Progenitor cell of endocrine pancreas (in vitro differentiated cells): ENCODE measurements around the gene TMEM63C. TPM values are rescaled to one million over a fixed set of nuclear protein-coding genes. Genes with fewer than 3 reads are reported as not detected.
A peak's percentile ranks its signal among the peaks of the same experiment; 100 is the strongest.

Source experiments
- DNase-seq: peaks from one replicate; pipeline ENCODE4 v3.0.0; 2021; ENCODE audit warnings: low spot score; ENCODE audit not compliant: unreplicated experiment
- H3K27ac Mint-ChIP-seq: 2 replicates; pipeline ENCODE4 v1.8.0; 2021; ENCODE audit warnings: mild to moderate bottlenecking, moderate library complexity, mixed read lengths
- H3K27me3 Mint-ChIP-seq: 2 replicates; pipeline ENCODE4 v1.8.0; 2021; ENCODE audit warnings: mixed read lengths
- H3K36me3 Mint-ChIP-seq: 2 replicates; pipeline ENCODE4 v1.8.0; 2022; ENCODE audit warnings: mixed read lengths; ENCODE audit not compliant: insufficient read depth
- H3K4me1 Mint-ChIP-seq: 2 replicates; pipeline ENCODE4 v1.8.0; 2021; ENCODE audit warnings: low read depth, mixed read lengths
- H3K4me3 Mint-ChIP-seq: 2 replicates; pipeline ENCODE4 v1.8.0; 2021; ENCODE audit warnings: low read depth, mild to moderate bottlenecking, moderate library complexity, mixed read lengths
- H3K9me3 Mint-ChIP-seq: 2 replicates; pipeline ENCODE4 v1.8.0; 2021; ENCODE audit warnings: low read depth, mixed read lengths
- total RNA-seq: library from RNA; stranded (reverse); gene quantifications from 2 replicates; pipeline ENCODE4 v1.2.1, GENCODE V29; 2021
- TF ChIP-seq, protein P1 (sequence below): fragments of 200-600 bp; sonication (generic); IDR thresholded peaks from one replicate; pipeline ENCODE4 v1.5.0; 2021; ENCODE audit warnings: antibody characterized with exemption, mild to moderate bottlenecking; ENCODE audit not compliant: unreplicated experiment

The TMEM63C gene
- total RNA-seq, 1 donor from 2014 or later, result 1.6 TPM

DNA sequence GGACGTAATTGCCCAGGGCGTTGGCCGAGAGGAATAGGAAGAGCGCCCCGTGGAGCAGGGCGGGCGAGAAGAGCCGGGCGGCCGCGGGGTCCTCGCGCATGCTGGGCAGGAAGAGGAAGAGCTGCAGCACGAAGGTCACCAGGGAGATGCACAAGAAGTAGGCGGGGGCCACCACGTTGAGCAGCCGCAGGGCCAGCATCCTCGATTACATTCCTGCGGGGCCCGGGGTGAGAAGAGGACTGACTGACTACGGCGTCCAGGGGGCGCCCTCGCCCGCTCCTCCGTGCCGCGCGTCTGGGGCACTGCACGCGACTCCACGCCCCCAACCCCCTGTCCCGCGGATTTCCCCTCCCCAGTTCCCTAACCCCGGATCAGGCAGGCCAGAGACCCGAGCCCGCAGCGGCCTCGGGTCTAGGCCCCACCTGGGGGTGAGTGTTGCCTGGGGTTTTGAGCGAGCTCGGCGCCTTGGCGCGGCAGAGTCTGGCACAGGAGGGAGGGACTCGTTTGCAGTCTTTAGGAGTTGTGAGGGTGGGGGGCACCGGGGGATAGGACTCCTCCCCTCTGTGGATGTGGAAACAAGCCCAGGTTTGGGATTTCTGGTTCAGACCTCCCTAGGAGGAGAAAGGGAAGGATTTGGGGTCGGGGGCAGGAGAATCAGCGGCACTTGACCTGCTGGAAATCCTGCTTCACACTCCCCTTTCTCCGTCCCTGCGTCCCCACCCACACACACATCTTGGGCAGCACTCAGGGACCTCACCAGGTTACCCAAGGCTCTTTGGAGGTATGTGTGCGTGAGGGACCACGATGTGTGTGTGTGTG, 41.8 kb upstream of the TMEM63C start:
- Mint-ChIP-seq H3K36me3 (no peaks in the 10 kb centered on the region), H3K9me3 (no peaks in the 10 kb centered on the region), H3K4me1 (peaks cover 13% of the 10 kb centered on the region), H3K27me3 (peaks cover 88% of the 10 kb centered on the region), H3K4me3 (peak overlapping the region; percentile 66), H3K27ac (no peak overlapping the region)
- DNase-seq, result peak; percentile 57
- TF ChIP-seq, protein P1, sequence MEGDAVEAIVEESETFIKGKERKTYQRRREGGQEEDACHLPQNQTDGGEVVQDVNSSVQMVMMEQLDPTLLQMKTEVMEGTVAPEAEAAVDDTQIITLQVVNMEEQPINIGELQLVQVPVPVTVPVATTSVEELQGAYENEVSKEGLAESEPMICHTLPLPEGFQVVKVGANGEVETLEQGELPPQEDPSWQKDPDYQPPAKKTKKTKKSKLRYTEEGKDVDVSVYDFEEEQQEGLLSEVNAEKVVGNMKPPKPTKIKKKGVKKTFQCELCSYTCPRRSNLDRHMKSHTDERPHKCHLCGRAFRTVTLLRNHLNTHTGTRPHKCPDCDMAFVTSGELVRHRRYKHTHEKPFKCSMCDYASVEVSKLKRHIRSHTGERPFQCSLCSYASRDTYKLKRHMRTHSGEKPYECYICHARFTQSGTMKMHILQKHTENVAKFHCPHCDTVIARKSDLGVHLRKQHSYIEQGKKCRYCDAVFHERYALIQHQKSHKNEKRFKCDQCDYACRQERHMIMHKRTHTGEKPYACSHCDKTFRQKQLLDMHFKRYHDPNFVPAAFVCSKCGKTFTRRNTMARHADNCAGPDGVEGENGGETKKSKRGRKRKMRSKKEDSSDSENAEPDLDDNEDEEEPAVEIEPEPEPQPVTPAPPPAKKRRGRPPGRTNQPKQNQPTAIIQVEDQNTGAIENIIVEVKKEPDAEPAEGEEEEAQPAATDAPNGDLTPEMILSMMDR, result peak; percentile 79

DNA sequence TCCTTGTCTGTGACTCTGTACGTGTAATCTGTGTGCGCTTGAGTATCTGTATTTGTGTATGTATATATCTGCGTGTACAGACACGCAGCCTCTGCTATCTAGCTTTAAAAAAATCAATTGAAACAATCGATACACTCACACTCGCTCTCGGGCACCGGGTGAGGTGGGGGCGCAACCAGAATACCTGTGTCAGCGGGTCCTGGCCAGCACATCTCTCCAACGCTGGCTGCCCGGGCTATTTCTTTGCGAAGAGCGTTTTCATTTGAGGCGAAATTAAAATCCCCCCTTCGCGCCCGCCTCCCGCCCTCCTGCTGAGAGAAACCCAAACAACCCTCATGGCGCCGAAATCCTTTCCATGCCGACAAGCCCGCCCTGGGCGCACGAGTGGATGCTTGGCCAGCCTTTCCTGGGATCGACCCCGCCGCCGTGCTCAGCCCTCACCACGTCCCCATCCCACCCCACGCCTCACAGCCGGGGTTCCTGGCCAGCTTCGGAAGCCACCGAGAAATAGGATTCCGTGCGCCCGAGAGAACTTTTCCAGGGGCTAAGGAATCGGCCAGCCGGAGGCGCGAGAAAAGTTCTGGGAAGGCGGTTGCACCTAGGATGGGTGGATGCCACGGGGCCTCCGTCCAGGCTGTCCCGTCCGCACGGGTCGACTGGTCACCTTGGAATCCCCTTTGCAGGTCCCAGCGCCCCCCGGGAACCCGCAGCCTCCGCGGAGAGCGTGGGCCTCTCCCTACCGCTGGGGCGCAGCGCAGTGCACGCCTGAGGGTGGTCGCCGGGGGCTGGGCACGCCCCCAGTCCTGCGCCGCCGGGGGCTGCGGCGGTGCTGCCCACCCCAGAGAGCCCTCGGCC, 41.0 kb upstream of the TMEM63C start:
- Mint-ChIP-seq H3K4me1 (peaks cover 13% of the 10 kb centered on the region), H3K4me3 (peak overlapping the region; percentile 66), H3K27me3 (peaks cover 88% of the 10 kb centered on the region), H3K9me3 (no peaks in the 10 kb centered on the region), H3K36me3 (no peaks in the 10 kb centered on the region), H3K27ac (no peak overlapping the region)
- no peak for DNase-seq
- TF ChIP-seq, protein P1, result no peak

DNA sequence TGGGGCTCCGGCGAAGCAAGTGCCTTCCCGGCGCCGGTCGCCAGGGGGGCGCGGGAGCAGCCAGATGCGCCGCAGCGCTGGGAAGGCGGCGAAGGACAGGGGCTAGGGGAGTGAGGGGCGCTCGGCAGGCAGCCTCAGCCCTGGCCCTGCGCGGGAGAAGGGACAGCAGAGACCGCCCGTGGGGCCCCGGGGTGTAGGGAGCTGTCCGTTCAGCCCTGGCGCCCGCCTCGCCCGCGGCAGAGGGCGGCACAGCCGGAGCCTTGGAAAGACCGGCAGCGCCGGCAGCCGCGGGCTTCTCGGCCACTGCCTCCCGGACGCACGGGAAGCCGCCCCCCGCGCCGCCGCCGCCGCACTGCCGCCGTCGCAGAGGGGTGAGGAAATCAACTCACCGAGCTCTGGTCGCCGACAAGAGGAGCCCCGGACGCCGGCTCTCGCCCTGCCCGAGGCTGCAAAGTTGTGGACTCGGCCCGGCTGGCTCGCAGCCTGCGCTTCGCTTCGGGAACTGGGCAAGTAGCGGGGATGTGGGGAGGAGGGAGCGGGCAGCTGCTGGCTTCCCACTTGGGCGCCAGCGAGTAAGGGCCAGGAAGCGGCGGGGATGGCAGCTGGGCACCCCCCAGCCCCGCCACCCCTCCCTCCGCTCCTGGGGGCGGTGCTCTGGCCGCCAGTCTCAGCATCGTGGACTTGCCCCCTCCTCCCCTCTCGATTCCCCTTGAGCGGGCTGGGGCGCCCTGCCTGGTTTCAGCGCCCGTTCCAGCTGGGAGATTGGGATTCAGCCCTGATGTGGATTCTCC, 40.2 kb upstream of the TMEM63C start, which contains the start of gene ZDHHC22:
Gene ZDHHC22 (minus strand): TSS at position 578 of the 791 bp plus-strand sequence. CDS start 2,053 bp downstream, outside the sequence.
- Mint-ChIP-seq H3K4me3 (peak within 1 kb of the TSS; percentile 66), H3K27ac (peak within 1 kb of the TSS; percentile 31), H3K36me3 (no peaks in the 10 kb centered on the region), H3K9me3 (no peaks in the 10 kb centered on the region), H3K4me1 (peaks cover 13% of the 10 kb centered on the region), H3K27me3 (peaks cover 89% of the 10 kb centered on the region)
- TF ChIP-seq, protein P1, result peak; percentile 70
- DNase-seq, result peak; percentile 64

DNA sequence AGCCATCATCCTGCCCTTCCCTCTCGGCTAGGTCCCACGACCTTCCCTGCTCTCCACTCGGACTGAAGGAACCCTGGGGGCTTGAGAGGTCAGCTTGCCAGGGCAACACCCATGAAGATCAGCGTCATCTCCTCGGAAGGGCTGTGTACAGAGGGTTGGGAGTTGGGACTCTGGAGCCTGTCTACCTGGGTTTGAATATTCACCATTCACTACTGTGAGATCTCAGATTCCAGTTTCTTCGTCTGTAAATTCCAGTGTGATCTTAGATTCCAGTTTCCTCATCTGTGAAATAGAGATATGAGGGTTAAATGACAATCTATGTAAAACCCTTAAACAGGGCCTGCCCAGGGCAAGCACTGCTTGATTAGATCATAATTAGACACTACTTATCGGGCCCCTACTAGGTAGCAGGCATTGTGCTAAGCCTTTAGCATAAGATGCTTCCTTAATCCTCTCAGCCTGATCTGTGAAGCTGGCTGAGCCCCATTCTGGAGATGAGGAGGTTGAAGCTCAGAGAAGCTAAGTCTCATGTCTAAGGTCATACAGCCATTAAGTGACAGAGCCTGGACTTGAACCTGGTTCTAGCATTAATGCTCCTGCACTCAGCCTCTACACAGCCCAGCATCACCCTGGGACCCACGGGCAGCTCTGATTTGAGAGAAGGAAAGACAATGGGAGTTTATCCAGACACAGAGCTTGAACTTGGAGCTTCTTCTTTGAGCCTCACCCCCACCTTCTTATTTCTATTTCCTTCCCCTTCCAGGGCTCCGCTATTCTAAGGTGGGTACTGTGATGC, 39.4 kb upstream of the TMEM63C start:
- peak overlapping the region; percentile 31 for H3K27ac Mint-ChIP-seq
- H3K36me3 Mint-ChIP-seq, result no peaks in the 10 kb centered on the region
- TF ChIP-seq, protein P1, result no peak
- H3K27me3 Mint-ChIP-seq, result peaks cover 89% of the 10 kb centered on the region
- H3K4me1 Mint-ChIP-seq, result peaks cover 13% of the 10 kb centered on the region
- no peak for DNase-seq
- H3K9me3 Mint-ChIP-seq, result no peaks in the 10 kb centered on the region
- H3K4me3 Mint-ChIP-seq, result peak overlapping the region; percentile 65
